Thymus (tissue), 11 donors: ENCODE results near the gene PCNA. TPM values are rescaled to one million over a fixed set of nuclear protein-coding genes. Genes with fewer than 3 reads are reported as not detected.

Experiments
- DNase-seq, 9 donors: peaks; one replicate each; pipeline ENCODE4 v3.0.0-alpha.2; 2013; ENCODE audit warnings: low spot score in 9 of 9, low read depth in 6 of 9, missing footprints in 1 of 9
- H3K27ac ChIP-seq, 2 donors: one replicate each; pipeline ENCODE4 v1.5.1; 2013; ENCODE audit warnings: control low read depth in 1 of 2, low read depth in 1 of 2, low read length in 1 of 2, mild to moderate bottlenecking in 1 of 2, moderate library complexity in 1 of 2
- H3K27me3 ChIP-seq, 2 donors: one replicate each; pipeline ENCODE4 v1.5.1; 2013; ENCODE audit warnings: low read length in 1 of 2; ENCODE audit not compliant: control insufficient read depth in 2 of 2, insufficient read depth in 1 of 2
- H3K36me3 ChIP-seq, 2 donors: one replicate each; pipeline ENCODE4 v1.5.1; 2013; ENCODE audit warnings: low read length in 1 of 2, mild to moderate bottlenecking in 1 of 2, moderate library complexity in 1 of 2; ENCODE audit not compliant: control insufficient read depth in 2 of 2, insufficient read depth in 2 of 2
- H3K4me1 ChIP-seq, 2 donors: one replicate each; pipeline ENCODE4 v1.5.1; 2013; ENCODE audit warnings: low read length in 2 of 2; ENCODE audit not compliant: control insufficient read depth in 2 of 2, insufficient read depth in 2 of 2
- H3K4me3 ChIP-seq, 2 donors: one replicate each; pipeline ENCODE4 v1.5.1; 2013; ENCODE audit warnings: low read length in 2 of 2, control low read depth in 1 of 2, mild to moderate bottlenecking in 1 of 2
- H3K9me3 ChIP-seq, 2 donors: one replicate each; pipeline ENCODE4 v1.5.1; 2013; ENCODE audit warnings: low read length in 1 of 2, mild to moderate bottlenecking in 1 of 2; ENCODE audit not compliant: control insufficient read depth in 2 of 2, insufficient read depth in 1 of 2
- WGBS: extraction: QIAGEN DNeasy Blood & Tissue Kit; methylation state at CpG from one replicate; pipeline ENCODE4 v1.1.7; 2013; 5-methylcytosine and 5-hydroxymethylcytosine counted together
- polyA plus RNA-seq: library from polyadenylated mRNA; stranded (reverse); fragments of 200-250 nt; gene quantifications from one replicate; pipeline ENCODE4 v1.2.3, GENCODE V29; 2013
- total RNA-seq: library from RNA; stranded (reverse); fragments of 120-200 nt; gene quantifications from one replicate; pipeline ENCODE4 v1.2.4, GENCODE V29; 2013
- donor health status: healthy.

PCNA gene
- total and polyA plus RNA-seq, 2 donors, result 75.4 to 330 TPM

DNA sequence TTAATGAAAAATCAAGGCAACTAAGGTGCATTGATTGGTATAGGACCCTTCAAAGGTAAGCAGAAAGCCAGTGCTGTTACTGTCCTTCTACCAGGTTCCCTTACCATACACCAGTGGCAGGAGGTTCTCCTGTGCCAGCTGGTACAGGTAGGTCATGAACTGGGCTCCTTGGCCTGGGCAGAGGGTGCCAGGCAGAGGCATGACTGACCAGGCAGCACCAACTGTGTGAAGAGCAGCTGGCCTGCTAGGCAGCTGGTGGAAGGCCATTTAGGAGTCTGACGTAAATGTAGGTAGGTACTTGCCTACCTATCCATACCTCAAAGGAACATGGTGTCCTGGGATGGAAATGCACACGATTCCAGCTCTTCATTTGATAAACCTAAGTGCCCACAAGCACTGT is 23.3 kb downstream of the PCNA start:
- H3K27ac ChIP-seq, result no peak overlapping the region
- H3K4me3 ChIP-seq, result no peak overlapping the region
- H3K4me1 ChIP-seq, result no peaks in the 10 kb centered on the region
- peaks cover 10 to 37% of the 10 kb centered on the region in 2 donors for H3K36me3 ChIP-seq
- DNase-seq, result no peak
- H3K27me3 ChIP-seq, result no peaks in the 10 kb centered on the region
- 98% methylated on average over 2 of the region's 2 CpGs for WGBS
- H3K9me3 ChIP-seq, result no peaks in the 10 kb centered on the region

DNA sequence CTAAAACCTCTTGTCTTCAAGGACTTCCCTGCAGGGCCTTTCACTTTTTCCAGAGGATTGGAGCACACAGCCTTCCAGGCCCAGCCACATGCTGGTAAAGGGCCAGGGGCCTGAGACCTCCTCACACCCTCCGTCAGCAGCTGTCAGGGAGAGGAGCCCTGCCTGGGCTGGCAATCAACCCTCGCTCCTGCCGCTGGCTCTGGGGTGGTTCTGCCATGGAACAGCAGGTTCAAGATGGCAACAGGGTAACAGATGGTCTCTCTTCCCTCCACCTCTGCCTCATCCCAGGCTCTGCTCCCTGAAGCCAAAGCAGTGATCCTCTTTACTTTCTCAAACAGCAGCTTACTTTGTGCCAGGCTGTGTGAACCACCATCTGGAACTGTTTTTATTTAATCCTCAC is 23.8 kb downstream of the PCNA start:
- H3K36me3 ChIP-seq, result peaks cover 8 to 33% of the 10 kb centered on the region in 2 donors
- H3K27ac ChIP-seq, result no peak overlapping the region
- no peaks in the 10 kb centered on the region for H3K4me1 ChIP-seq
- no peaks in the 10 kb centered on the region for H3K9me3 ChIP-seq
- WGBS, result 96% methylated on average over 3 of the region's 3 CpGs
- DNase-seq, result no peak
- H3K27me3 ChIP-seq, result no peaks in the 10 kb centered on the region
- no peak overlapping the region for H3K4me3 ChIP-seq

DNA sequence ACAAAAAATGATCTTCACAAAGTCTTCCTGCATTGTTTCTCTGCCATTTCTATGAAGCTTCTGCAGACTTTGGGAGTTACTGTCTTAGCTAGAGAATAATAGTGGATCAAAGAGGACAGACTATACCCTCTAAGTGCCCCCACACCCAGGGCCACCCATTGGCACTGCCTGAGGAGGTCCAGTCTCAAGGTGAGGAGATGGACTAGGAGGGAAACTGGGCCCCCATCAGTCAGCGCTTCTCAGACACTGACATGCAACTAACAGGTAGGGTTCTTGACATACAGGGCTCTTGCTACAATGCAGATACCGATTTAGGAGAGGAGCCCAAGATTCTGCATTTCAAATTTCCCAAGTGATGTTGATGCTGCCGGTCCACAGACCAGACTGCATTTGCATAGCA is 24.3 kb downstream of the PCNA start:
- H3K9me3 ChIP-seq, result no peaks in the 10 kb centered on the region
- DNase-seq, result no peak
- H3K27me3 ChIP-seq, result no peaks in the 10 kb centered on the region
- 98% methylated on average over 3 of the region's 3 CpGs for WGBS
- peaks cover 8 to 30% of the 10 kb centered on the region in 2 donors for H3K36me3 ChIP-seq
- H3K4me3 ChIP-seq, result no peak overlapping the region
- no peaks in the 10 kb centered on the region for H3K4me1 ChIP-seq
- no peak overlapping the region for H3K27ac ChIP-seq

DNA sequence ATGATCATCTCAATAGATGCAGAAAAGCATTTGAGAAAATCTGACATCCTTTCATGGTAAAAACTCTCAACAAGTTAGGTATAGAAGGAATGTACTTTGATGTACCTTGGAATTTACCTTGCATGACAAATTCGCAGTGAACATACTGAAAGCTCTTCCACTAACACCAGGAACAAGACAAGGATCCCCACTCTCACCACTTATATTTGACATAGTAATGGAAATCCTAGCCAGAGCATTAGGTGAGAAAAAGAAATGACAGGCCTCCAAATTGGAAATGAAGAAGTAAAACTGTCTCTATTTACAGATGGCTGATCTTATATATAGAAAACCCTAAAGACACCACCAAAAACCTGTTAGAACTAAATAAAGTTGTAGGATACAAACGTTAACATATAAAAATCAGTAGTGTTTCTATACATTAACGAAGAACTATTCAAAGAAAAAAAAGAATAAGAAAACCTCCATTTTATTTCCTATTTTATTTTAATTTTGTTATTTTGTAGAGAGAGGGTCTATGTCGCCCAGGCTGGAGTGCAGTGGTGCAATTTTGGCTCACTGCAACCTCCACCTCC is 26.9 kb downstream of the PCNA start:
- no peaks in the 10 kb centered on the region for H3K27me3 ChIP-seq
- no peak overlapping the region for H3K4me3 ChIP-seq
- peaks cover 3 to 13% of the 10 kb centered on the region in 2 donors for H3K36me3 ChIP-seq
- H3K27ac ChIP-seq, result no peak overlapping the region
- 79% methylated on average over 4 of the region's 4 CpGs for WGBS
- H3K4me1 ChIP-seq, result no peaks in the 10 kb centered on the region
- DNase-seq, result no peak
- H3K9me3 ChIP-seq, result no peaks in the 10 kb centered on the region

- 96% methylated on average over 6 of the region's 6 CpGs for WGBS
Observed at GRCh38 chr20:5091902-5092301, 27.9 kb downstream of the PCNA start.

GRCh38 chr20:5090191-5090590 is 29.6 kb downstream of the PCNA start:
- peaks cover 0 to 2% of the 10 kb centered on the region in 2 donors for H3K36me3 ChIP-seq
- no peak overlapping the region for H3K27ac ChIP-seq
- 42% methylated on average over 4 of the region's 4 CpGs for WGBS
- no peaks in the 10 kb centered on the region for H3K4me1 ChIP-seq
- DNase-seq, result peak in 1 of 9 donors; percentile 26
- H3K27me3 ChIP-seq, result no peaks in the 10 kb centered on the region
- no peaks in the 10 kb centered on the region for H3K9me3 ChIP-seq
- H3K4me3 ChIP-seq, result no peak overlapping the region

More at GRCh38 chr20:5091902-5092301, 27.9 kb downstream of the PCNA start:
- no peak for DNase-seq
- H3K9me3 ChIP-seq, result no peaks in the 10 kb centered on the region
- no peaks in the 10 kb centered on the region for H3K27me3 ChIP-seq
- no peak overlapping the region for H3K27ac ChIP-seq
- H3K36me3 ChIP-seq, result peaks cover 3 to 10% of the 10 kb centered on the region in 2 donors
- H3K4me1 ChIP-seq, result no peaks in the 10 kb centered on the region
- no peak overlapping the region for H3K4me3 ChIP-seq

DNA sequence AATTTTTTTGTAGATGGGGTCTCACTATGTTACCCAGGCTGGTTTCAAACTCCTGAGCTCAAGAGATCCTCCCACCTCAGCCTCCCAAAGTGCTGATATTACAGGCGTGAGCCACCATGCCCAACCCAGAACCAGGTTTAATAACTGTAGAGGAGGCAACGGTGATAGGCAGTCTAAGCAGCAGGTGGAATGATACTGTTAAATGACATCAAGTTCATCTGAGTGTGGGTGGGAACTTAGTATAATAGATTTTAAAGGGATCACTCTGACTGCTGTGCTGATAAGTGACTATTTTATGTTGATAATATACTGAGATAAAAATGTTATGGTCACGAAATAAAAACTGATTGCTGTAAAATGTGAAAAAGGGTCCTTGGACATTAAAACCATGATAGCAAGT is 31.1 kb downstream of the PCNA start:
- Histone ChIP-seq H3K4me3 (no peak overlapping the region), H3K4me1 (no peaks in the 10 kb centered on the region), H3K36me3 (peaks cover 0 to 2% of the 10 kb centered on the region in 2 donors), H3K9me3 (no peaks in the 10 kb centered on the region), H3K27ac (no peak overlapping the region), H3K27me3 (no peaks in the 10 kb centered on the region)
- DNase-seq, result no peak
- WGBS, result over 99% methylated on average over 3 of the region's 3 CpGs

- no peak overlapping the region for H3K27ac ChIP-seq
- no peaks in the 10 kb centered on the region for H3K36me3 ChIP-seq
- no peaks in the 10 kb centered on the region for H3K4me1 ChIP-seq
- WGBS, result 46% methylated on average over 4 of the region's 4 CpGs
- DNase-seq, result no peak
- H3K4me3 ChIP-seq, result no peak overlapping the region
- no peaks in the 10 kb centered on the region for H3K27me3 ChIP-seq
- H3K9me3 ChIP-seq, result no peaks in the 10 kb centered on the region
Observed at GRCh38 chr20:5085380-5085779, 34.4 kb downstream of the PCNA start.

GRCh38 chr20:5080384-5080877 is 39.3 kb downstream of the PCNA start:
- DNase-seq, result peak in 2 of 9 donors; percentile 15 to 49
- Histone ChIP-seq H3K27ac (peak overlapping the region; percentile 8 to 21), H3K36me3 (no peaks in the 10 kb centered on the region), H3K27me3 (no peaks in the 10 kb centered on the region), H3K9me3 (no peaks in the 10 kb centered on the region), H3K4me3 (no peak overlapping the region), H3K4me1 (peaks cover 7 to 18% of the 10 kb centered on the region in 2 donors)
- WGBS, result 63% methylated on average over 10 of the region's 10 CpGs
